GM23338 (cell line): Measurements from ENCODE around the gene KIF2A. TPM values are rescaled to one million over a fixed set of nuclear protein-coding genes. Genes with fewer than 3 reads are reported as not detected.

ENCODE experiments used
- ATAC-seq: fragments of 200-7000 bp; cut with Tn5 transposase; 3 replicates; pipeline ENCODE4 v1.9.1; 2020
- DNase-seq: peaks from one replicate; pipeline ENCODE4 v3.0.0-alpha.2; 2015; ENCODE audit warnings: low spot score
- H2AFZ ChIP-seq: fragments of 200-600 bp; sonication (generic); 2 replicates; pipeline ENCODE4 v1.8.0; 2016; ENCODE audit warnings: antibody characterized with exemption, mild to moderate bottlenecking, moderate library complexity
- H3F3A ChIP-seq: fragments of 200-600 bp; sonication (generic); replicated peaks from 2 replicates; pipeline ENCODE4 v1.8.0; 2017; ENCODE audit warnings: antibody characterized with exemption, mixed run types, low read depth
- H3K27ac ChIP-seq: fragments of 200-600 bp; sonication (generic); 2 replicates; pipeline ENCODE4 v1.6.1; 2016; ENCODE audit warnings: low read depth
- H3K27me3 ChIP-seq: fragments of 200-600 bp; sonication (generic); 2 replicates; pipeline ENCODE4 v1.8.0; 2016; ENCODE audit warnings: mild to moderate bottlenecking, mixed run types, moderate library complexity; ENCODE audit not compliant: insufficient read depth
- H3K36me3 ChIP-seq: fragments of 200-600 bp; sonication (generic); 2 replicates; pipeline ENCODE4 v1.8.0; 2016; ENCODE audit warnings: mild to moderate bottlenecking; ENCODE audit not compliant: insufficient read depth
- H3K4me1 ChIP-seq: fragments of 200-600 bp; sonication (generic); 2 replicates; pipeline ENCODE4 v1.8.0; 2016; ENCODE audit warnings: mild to moderate bottlenecking, moderate library complexity; ENCODE audit not compliant: insufficient read depth
- H3K4me2 ChIP-seq: fragments of 200-600 bp; sonication (generic); 2 replicates; pipeline ENCODE4 v1.7.1; 2017; ENCODE audit warnings: mixed run types
- H3K4me3 ChIP-seq: fragments of 200-600 bp; sonication (generic); 2 replicates; pipeline ENCODE4 v1.6.1; 2016; ENCODE audit warnings: mixed run types
- H3K79me2 ChIP-seq: fragments of 200-600 bp; sonication (generic); replicated peaks from 2 replicates; pipeline ENCODE4 v1.8.0; 2017; ENCODE audit warnings: mild to moderate bottlenecking; ENCODE audit not compliant: insufficient read depth
- H3K9me2 ChIP-seq: fragments of 200-600 bp; sonication (generic); 2 replicates; pipeline ENCODE4 v1.8.0; 2017; ENCODE audit not compliant: insufficient read depth
- H4K20me1 ChIP-seq: fragments of 200-600 bp; sonication (generic); replicated peaks from 2 replicates; pipeline ENCODE4 v1.8.0; 2017; ENCODE audit warnings: mild to moderate bottlenecking; ENCODE audit not compliant: insufficient read depth
- H3K27ac Mint-ChIP-seq: 2 replicates; pipeline ENCODE4 v1.8.0; 2020; ENCODE audit warnings: inconsistent platforms, mild to moderate bottlenecking, moderate library complexity, mixed read lengths
- H3K27me3 Mint-ChIP-seq: 3 replicates; pipeline ENCODE4 v1.8.0; 2022; ENCODE audit warnings: low read depth, mild to moderate bottlenecking, moderate library complexity, mixed read lengths, inconsistent platforms; ENCODE audit not compliant: insufficient read depth, poor library complexity
- H3K36me3 Mint-ChIP-seq: 3 replicates; pipeline ENCODE4 v1.8.0; 2021; ENCODE audit warnings: low read depth, mild to moderate bottlenecking, inconsistent platforms, moderate library complexity, mixed read lengths
- H3K4me1 Mint-ChIP-seq: 3 replicates; pipeline ENCODE4 v1.8.0; 2020; ENCODE audit warnings: mild to moderate bottlenecking, inconsistent platforms, mixed read lengths
- H3K4me3 Mint-ChIP-seq: 3 replicates; pipeline ENCODE4 v1.8.0; 2021; ENCODE audit warnings: moderate library complexity, mild to moderate bottlenecking, inconsistent platforms, mixed read lengths
- H3K9me3 Mint-ChIP-seq: 3 replicates; pipeline ENCODE4 v1.8.0; 2020; ENCODE audit warnings: moderate library complexity, mild to moderate bottlenecking, inconsistent platforms, mixed read lengths
- CREB1 ChIP-seq: fragments of 250-450 bp; sonication (Bioruptor Pico); IDR thresholded peaks from 2 replicates; pipeline ENCODE4 v1.5.0; 2020; ENCODE audit warnings: low read depth, mild to moderate bottlenecking, moderate library complexity
- EZH2 ChIP-seq: fragments of 200-600 bp; sonication (generic); IDR thresholded peaks from one replicate; pipeline ENCODE4 v1.8.0; 2017; ENCODE audit warnings: antibody characterized with exemption, mild to moderate bottlenecking, low read depth; ENCODE audit not compliant: unreplicated experiment
- EZH2phosphoT487 ChIP-seq: fragments of 200-600 bp; sonication (generic); IDR thresholded peaks from one replicate; pipeline ENCODE4 v1.8.1; 2018; ENCODE audit warnings: antibody characterized with exemption; ENCODE audit not compliant: unreplicated experiment
- JUNB ChIP-seq: IDR thresholded peaks from one replicate; pipeline ENCODE4 v1.6.1; 2016; ENCODE audit warnings: antibody characterized with exemption; ENCODE audit not compliant: unreplicated experiment
- NANOG ChIP-seq: IDR thresholded peaks from 2 replicates; pipeline ENCODE4 v1.6.1; 2016; ENCODE audit warnings: antibody characterized with exemption, borderline replicate concordance
- POLR2AphosphoS5 ChIP-seq: IDR thresholded peaks from 2 replicates; pipeline ENCODE4 v1.6.1; 2016; ENCODE audit warnings: antibody characterized with exemption, low read depth
- STAT1 ChIP-seq: IDR thresholded peaks from one replicate; pipeline ENCODE4 v1.6.1; 2016; ENCODE audit warnings: antibody characterized with exemption; ENCODE audit not compliant: unreplicated experiment
- ZNF114 ChIP-seq: fragments of 250-450 bp; sonication (Bioruptor Pico); IDR thresholded peaks from 2 replicates; pipeline ENCODE4 v1.5.0; 2020; ENCODE audit warnings: mild to moderate bottlenecking, moderate library complexity
- ZNF331 ChIP-seq: fragments of 250-450 bp; sonication (Bioruptor Pico); IDR thresholded peaks from 2 replicates; pipeline ENCODE4 v1.5.0; 2020; ENCODE audit warnings: low read depth, mild to moderate bottlenecking, moderate library complexity
- polyA plus RNA-seq: library from polyadenylated mRNA; unstranded; fragments of >200 nt; fragmentation: Nextera tagmentation; extraction: Ambion mirVana; gene quantifications from 2 replicates; pipeline ENCODE4 v1.2.1, GENCODE V29; 2016
- total RNA-seq: library from RNA; depleted of rRNA; stranded (reverse); fragments of >200 nt; shearing (Covaris generic); gene quantifications from 2 replicates; pipeline ENCODE4 v1.2.3, GENCODE V29; 2014
- TF ChIP-seq, protein P1 (sequence below), 2 experiments: fragments of 200-600 bp in 1 of 2; sonication (generic) in 1 of 2; conservative IDR thresholded peaks; 2 replicates each; pipeline versions ENCODE4 v1.5.1 to v1.6.1; 2016 to 2017; ENCODE audit warnings: antibody characterized with exemption in 2 of 2, low read depth in 2 of 2, mild to moderate bottlenecking in 2 of 2, moderate library complexity in 1 of 2
- TF ChIP-seq, protein P2 (sequence below): fragments of 250-450 bp; sonication (Bioruptor Pico); IDR thresholded peaks from 2 replicates; pipeline ENCODE4 v1.5.0; 2020; ENCODE audit warnings: mild to moderate bottlenecking, moderate library complexity
- TF ChIP-seq, protein P3 (sequence below): IDR thresholded peaks from one replicate; pipeline ENCODE4 v1.6.1; 2018; ENCODE audit warnings: antibody characterized with exemption; ENCODE audit not compliant: unreplicated experiment
- TF ChIP-seq, protein P4 (sequence below): IDR thresholded peaks from 2 replicates; pipeline ENCODE4 v1.6.1; 2016; ENCODE audit warnings: antibody characterized with exemption

The KIF2A gene
- total and polyA plus RNA-seq, 2 experiments from 2014 or later, result 120 to 122 TPM

DNA sequence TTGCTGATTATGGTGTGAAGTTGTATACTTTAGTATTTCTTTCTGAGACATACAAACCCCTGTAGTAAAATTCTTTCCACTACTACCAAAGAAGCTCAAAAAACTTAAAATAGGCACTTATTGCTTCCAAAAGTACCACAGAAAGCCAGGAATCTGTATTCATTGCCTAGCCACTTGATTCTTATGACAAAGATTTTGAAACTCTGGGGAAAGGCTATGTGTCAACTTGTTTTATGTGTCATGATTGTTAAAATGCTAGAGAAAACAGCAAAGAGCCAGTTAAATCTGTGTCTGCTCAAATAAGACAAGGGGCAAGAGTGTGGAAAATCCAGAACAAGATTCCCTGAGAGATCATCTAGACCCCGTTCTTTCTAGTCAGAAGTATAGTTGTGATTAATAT, 6.0 kb downstream of the KIF2A start:
- H3K36me3 Mint-ChIP-seq, result peaks cover 17% of the 10 kb centered on the region
- peaks cover 3% of the 10 kb centered on the region for H3K27me3 Mint-ChIP-seq
- Histone ChIP-seq H3K27ac (no peak overlapping the region), H3K79me2 (peaks cover 100% of the 10 kb centered on the region), H3K4me1 (peaks cover 24% of the 10 kb centered on the region), H3K27me3 (no peaks in the 10 kb centered on the region), H3K4me2 (no peak overlapping the region), H3K9me2 (no peaks in the 10 kb centered on the region), H4K20me1 (peaks cover 63% of the 10 kb centered on the region), H2AFZ (no peak overlapping the region), H3K36me3 (no peaks in the 10 kb centered on the region), H3K4me3 (no peak overlapping the region), H3F3A (no peaks in the 10 kb centered on the region)
- no peak for DNase-seq
- peaks cover 46% of the 10 kb centered on the region for H3K4me1 Mint-ChIP-seq
- ATAC-seq, result no peak
- H3K9me3 Mint-ChIP-seq, result 0 out of 3 replicates have a peak, but pooled peaks cover 3% of the 10 kb centered on the region
- TF ChIP-seq STAT1, result no peak
- no peak for TF ChIP-seq ZNF331
- no peak for TF ChIP-seq EZH2phosphoT487
- TF ChIP-seq, protein P1, sequence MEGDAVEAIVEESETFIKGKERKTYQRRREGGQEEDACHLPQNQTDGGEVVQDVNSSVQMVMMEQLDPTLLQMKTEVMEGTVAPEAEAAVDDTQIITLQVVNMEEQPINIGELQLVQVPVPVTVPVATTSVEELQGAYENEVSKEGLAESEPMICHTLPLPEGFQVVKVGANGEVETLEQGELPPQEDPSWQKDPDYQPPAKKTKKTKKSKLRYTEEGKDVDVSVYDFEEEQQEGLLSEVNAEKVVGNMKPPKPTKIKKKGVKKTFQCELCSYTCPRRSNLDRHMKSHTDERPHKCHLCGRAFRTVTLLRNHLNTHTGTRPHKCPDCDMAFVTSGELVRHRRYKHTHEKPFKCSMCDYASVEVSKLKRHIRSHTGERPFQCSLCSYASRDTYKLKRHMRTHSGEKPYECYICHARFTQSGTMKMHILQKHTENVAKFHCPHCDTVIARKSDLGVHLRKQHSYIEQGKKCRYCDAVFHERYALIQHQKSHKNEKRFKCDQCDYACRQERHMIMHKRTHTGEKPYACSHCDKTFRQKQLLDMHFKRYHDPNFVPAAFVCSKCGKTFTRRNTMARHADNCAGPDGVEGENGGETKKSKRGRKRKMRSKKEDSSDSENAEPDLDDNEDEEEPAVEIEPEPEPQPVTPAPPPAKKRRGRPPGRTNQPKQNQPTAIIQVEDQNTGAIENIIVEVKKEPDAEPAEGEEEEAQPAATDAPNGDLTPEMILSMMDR (conservative IDR thresholded peaks at IDR 0.05; ENCODE audit: low read depth in 2 of 2), result no peak
- TF ChIP-seq NANOG, result no peak
- TF ChIP-seq, protein P2, sequence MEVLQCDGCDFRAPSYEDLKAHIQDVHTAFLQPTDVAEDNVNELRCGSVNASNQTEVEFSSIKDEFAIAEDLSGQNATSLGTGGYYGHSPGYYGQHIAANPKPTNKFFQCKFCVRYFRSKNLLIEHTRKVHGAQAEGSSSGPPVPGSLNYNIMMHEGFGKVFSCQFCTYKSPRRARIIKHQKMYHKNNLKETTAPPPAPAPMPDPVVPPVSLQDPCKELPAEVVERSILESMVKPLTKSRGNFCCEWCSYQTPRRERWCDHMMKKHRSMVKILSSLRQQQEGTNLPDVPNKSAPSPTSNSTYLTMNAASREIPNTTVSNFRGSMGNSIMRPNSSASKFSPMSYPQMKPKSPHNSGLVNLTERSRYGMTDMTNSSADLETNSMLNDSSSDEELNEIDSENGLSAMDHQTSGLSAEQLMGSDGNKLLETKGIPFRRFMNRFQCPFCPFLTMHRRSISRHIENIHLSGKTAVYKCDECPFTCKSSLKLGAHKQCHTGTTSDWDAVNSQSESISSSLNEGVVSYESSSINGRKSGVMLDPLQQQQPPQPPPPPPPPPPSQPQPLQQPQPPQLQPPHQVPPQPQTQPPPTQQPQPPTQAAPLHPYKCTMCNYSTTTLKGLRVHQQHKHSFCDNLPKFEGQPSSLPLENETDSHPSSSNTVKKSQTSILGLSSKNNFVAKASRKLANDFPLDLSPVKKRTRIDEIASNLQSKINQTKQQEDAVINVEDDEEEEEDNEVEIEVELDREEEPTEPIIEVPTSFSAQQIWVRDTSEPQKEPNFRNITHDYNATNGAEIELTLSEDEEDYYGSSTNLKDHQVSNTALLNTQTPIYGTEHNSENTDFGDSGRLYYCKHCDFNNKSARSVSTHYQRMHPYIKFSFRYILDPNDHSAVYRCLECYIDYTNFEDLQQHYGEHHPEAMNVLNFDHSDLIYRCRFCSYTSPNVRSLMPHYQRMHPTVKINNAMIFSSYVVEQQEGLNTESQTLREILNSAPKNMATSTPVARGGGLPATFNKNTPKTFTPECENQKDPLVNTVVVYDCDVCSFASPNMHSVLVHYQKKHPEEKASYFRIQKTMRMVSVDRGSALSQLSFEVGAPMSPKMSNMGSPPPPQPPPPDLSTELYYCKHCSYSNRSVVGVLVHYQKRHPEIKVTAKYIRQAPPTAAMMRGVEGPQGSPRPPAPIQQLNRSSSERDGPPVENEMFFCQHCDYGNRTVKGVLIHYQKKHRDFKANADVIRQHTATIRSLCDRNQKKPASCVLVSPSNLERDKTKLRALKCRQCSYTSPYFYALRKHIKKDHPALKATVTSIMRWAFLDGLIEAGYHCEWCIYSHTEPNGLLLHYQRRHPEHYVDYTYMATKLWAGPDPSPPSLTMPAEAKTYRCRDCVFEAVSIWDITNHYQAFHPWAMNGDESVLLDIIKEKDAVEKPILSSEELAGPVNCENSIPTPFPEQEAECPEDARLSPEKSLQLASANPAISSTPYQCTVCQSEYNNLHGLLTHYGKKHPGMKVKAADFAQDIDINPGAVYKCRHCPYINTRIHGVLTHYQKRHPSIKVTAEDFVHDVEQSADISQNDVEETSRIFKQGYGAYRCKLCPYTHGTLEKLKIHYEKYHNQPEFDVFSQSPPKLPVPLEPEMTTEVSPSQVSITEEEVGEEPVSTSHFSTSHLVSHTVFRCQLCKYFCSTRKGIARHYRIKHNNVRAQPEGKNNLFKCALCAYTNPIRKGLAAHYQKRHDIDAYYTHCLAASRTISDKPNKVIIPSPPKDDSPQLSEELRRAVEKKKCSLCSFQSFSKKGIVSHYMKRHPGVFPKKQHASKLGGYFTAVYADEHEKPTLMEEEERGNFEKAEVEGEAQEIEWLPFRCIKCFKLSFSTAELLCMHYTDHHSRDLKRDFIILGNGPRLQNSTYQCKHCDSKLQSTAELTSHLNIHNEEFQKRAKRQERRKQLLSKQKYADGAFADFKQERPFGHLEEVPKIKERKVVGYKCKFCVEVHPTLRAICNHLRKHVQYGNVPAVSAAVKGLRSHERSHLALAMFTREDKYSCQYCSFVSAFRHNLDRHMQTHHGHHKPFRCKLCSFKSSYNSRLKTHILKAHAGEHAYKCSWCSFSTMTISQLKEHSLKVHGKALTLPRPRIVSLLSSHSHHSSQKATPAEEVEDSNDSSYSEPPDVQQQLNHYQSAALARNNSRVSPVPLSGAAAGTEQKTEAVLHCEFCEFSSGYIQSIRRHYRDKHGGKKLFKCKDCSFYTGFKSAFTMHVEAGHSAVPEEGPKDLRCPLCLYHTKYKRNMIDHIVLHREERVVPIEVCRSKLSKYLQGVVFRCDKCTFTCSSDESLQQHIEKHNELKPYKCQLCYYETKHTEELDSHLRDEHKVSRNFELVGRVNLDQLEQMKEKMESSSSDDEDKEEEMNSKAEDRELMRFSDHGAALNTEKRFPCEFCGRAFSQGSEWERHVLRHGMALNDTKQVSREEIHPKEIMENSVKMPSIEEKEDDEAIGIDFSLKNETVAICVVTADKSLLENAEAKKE, result no peak
- no peak for TF ChIP-seq POLR2AphosphoS5
- TF ChIP-seq CREB1 (CRISPR knock-in tag), result no peak
- TF ChIP-seq, protein P3, sequence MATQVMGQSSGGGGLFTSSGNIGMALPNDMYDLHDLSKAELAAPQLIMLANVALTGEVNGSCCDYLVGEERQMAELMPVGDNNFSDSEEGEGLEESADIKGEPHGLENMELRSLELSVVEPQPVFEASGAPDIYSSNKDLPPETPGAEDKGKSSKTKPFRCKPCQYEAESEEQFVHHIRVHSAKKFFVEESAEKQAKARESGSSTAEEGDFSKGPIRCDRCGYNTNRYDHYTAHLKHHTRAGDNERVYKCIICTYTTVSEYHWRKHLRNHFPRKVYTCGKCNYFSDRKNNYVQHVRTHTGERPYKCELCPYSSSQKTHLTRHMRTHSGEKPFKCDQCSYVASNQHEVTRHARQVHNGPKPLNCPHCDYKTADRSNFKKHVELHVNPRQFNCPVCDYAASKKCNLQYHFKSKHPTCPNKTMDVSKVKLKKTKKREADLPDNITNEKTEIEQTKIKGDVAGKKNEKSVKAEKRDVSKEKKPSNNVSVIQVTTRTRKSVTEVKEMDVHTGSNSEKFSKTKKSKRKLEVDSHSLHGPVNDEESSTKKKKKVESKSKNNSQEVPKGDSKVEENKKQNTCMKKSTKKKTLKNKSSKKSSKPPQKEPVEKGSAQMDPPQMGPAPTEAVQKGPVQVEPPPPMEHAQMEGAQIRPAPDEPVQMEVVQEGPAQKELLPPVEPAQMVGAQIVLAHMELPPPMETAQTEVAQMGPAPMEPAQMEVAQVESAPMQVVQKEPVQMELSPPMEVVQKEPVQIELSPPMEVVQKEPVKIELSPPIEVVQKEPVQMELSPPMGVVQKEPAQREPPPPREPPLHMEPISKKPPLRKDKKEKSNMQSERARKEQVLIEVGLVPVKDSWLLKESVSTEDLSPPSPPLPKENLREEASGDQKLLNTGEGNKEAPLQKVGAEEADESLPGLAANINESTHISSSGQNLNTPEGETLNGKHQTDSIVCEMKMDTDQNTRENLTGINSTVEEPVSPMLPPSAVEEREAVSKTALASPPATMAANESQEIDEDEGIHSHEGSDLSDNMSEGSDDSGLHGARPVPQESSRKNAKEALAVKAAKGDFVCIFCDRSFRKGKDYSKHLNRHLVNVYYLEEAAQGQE, result no peak
- TF ChIP-seq EZH2, result no peak
- TF ChIP-seq, protein P4, sequence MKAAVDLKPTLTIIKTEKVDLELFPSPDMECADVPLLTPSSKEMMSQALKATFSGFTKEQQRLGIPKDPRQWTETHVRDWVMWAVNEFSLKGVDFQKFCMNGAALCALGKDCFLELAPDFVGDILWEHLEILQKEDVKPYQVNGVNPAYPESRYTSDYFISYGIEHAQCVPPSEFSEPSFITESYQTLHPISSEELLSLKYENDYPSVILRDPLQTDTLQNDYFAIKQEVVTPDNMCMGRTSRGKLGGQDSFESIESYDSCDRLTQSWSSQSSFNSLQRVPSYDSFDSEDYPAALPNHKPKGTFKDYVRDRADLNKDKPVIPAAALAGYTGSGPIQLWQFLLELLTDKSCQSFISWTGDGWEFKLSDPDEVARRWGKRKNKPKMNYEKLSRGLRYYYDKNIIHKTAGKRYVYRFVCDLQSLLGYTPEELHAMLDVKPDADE, result no peak
- no peak for TF ChIP-seq ZNF114 (CRISPR knock-in tag)
- TF ChIP-seq JUNB, result no peak
- H3K27ac Mint-ChIP-seq, result no peak overlapping the region; the same call in 1 of the 2 replicates
- H3K4me3 Mint-ChIP-seq, result no peak overlapping the region
